ENCODE results near the gene ABCA1.

- TF ChIP-seq POLR2A (IDR thresholded peaks at IDR 0.05) (no peak), CTCF (IDR thresholded peaks at IDR 0.05) (no peak)
Observed at GRCh38 chr9:104923289-104923688, 4.7 kb downstream of the ABCA1 start.

Data from upper lobe of left lung (tissue), 4 donors.